ENCODE measurements around the gene RRP1. TPM values are rescaled to one million over a fixed set of nuclear protein-coding genes. Genes with fewer than 3 reads are reported as not detected.

RRP1 gene
- total RNA-seq, 1 experiment from 2014 or later = 76.7 TPM

DNA sequence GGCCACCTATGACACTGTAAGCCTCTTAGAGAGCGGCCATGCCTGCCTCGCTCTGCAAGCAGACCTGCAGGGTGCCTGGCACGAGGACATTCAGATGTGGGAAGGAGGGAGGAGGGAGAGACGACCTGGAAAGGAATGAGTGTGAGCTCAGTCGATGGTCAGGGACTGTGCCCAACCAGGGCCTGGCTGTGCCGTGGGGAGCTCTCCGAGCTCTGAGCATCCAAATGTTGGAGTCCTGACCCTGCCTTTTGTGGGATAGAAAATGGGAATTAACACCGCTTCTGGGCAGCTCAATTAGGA is 20.6 kb upstream of the RRP1 start:
- Histone ChIP-seq H3K4me1 (ENCODE audit: insufficient read depth, low read length) (peaks cover 4% of the 10 kb centered on the region; the same call in 1 of the 2 replicates), H2BK12ac (ENCODE audit: insufficient read length, low read depth, low read length) (no peak overlapping the region), H3K9me3 (ENCODE audit: control insufficient read depth, low read depth, low read length) (no peaks in the 10 kb centered on the region), H3K23me2 (ENCODE audit: insufficient read length, low read depth, low read length, poor library complexity, severe bottlenecking) (no peaks in the 10 kb centered on the region), H4K91ac (ENCODE audit: insufficient read length, low read depth, low read length) (no peak overlapping the region), H2BK15ac (ENCODE audit: low read depth, low read length) (no peak overlapping the region), H3T11ph (ENCODE audit: low read length) (no peak overlapping the region), H3K56ac (ENCODE audit: insufficient read length, low read depth, low read length) (no peak overlapping the region), H3K23ac (ENCODE audit: insufficient read length, low read depth, low read length) (no peak overlapping the region), H4K20me1 (ENCODE audit: control insufficient read depth, insufficient read depth, insufficient read length) (no peaks in the 10 kb centered on the region), H4K5ac (ENCODE audit: insufficient read length, low read depth, low read length) (no peak overlapping the region), H2BK120ac (ENCODE audit: low read depth, low read length, poor library complexity, severe bottlenecking) (no peak overlapping the region), H3K27ac (ENCODE audit: insufficient read length, low read depth, low read length) (no peak overlapping the region), H3K4me2 (ENCODE audit: insufficient read depth, insufficient read length, low read length) (no peak overlapping the region), H3K9ac (ENCODE audit: extremely low read depth, insufficient read length, low read length) (no peak overlapping the region), H3K79me2 (ENCODE audit: insufficient read depth, low read length) (no peaks in the 10 kb centered on the region), H3K4ac (ENCODE audit: low read depth, low read length) (no peak overlapping the region), H2BK5ac (ENCODE audit: insufficient read length, low read length) (no peak overlapping the region), H3K79me1 (ENCODE audit: insufficient read depth, low read depth, low read length, poor library complexity, severe bottlenecking) (no peaks in the 10 kb centered on the region), H2AFZ (ENCODE audit: low read length) (no peak overlapping the region), H3K27me3 (ENCODE audit: insufficient read depth, low read length) (no peaks in the 10 kb centered on the region), H2BK20ac (ENCODE audit: low read depth, low read length, poor library complexity, severe bottlenecking) (no peak overlapping the region), H3K18ac (ENCODE audit: insufficient read length, low read depth, low read length) (no peak overlapping the region), H2AK5ac (ENCODE audit: insufficient read length, low read length) (no peak overlapping the region), H4K8ac (replicated peaks; ENCODE audit: insufficient read length, low read depth, low read length) (no peak overlapping the region), H3K14ac (ENCODE audit: insufficient read depth, low read length) (no peak overlapping the region)
- no peak for DNase-seq
- TF ChIP-seq, protein P1, sequence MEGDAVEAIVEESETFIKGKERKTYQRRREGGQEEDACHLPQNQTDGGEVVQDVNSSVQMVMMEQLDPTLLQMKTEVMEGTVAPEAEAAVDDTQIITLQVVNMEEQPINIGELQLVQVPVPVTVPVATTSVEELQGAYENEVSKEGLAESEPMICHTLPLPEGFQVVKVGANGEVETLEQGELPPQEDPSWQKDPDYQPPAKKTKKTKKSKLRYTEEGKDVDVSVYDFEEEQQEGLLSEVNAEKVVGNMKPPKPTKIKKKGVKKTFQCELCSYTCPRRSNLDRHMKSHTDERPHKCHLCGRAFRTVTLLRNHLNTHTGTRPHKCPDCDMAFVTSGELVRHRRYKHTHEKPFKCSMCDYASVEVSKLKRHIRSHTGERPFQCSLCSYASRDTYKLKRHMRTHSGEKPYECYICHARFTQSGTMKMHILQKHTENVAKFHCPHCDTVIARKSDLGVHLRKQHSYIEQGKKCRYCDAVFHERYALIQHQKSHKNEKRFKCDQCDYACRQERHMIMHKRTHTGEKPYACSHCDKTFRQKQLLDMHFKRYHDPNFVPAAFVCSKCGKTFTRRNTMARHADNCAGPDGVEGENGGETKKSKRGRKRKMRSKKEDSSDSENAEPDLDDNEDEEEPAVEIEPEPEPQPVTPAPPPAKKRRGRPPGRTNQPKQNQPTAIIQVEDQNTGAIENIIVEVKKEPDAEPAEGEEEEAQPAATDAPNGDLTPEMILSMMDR (conservative IDR thresholded peaks at IDR 0.05) = no peak
- no peaks in the 10 kb centered on the region for H3K27me3 Mint-ChIP-seq (ENCODE audit: low read depth)
- peak overlapping the region; percentile 64 to 93 (median 85); a peak in 6 of 7 replicates for H3K27ac Mint-ChIP-seq
- no peaks in the 10 kb centered on the region for H3K9me3 Mint-ChIP-seq
- peaks cover 39 to 44% of the 10 kb centered on the region in 2 experiments for H3K4me1 Mint-ChIP-seq
- H3K36me3 Mint-ChIP-seq (ENCODE audit: insufficient read depth in 1 of 3, low read depth in 3 of 3) = peaks cover 5 to 10% (median 9%) of the 10 kb centered on the region in 3 experiments; a peak in 6 of 7 replicates
- whole genome bisulfite sequencing (ENCODE audit: extremely low coverage, insufficient read length, low lambda C conversion rate) = no CpG with 5 or more reads among the region's 8 CpGs
- H3K4me3 Mint-ChIP-seq = no peak overlapping the region

Data from H9 (cell line).